ENCODE measurements around the gene PSTPIP2. TPM values are rescaled to one million over a fixed set of nuclear protein-coding genes. Genes with fewer than 3 reads are reported as not detected.
A peak's percentile ranks its signal among the peaks of the same experiment; 100 is the strongest.
"Not testable (repeated sequence)": the region's sequence is repeated elsewhere in the genome, so short reads cannot be mapped to it uniquely, and the experiment has no call there.

Gene PSTPIP2
- total RNA-seq, 4 donors from 2014 or later: 6.5 to 10.7 (median 8.7) TPM

GRCh38 chr18:46097431-46097800 is 25.4 kb upstream of the PSTPIP2 start:
- peak overlapping the region; percentile 29 to 94 (median 86) for H3K27ac ChIP-seq
- 0% methylated on average over 5 to 7 of the region's 8 CpGs for WGBS, 2 donors (ENCODE audit: low coverage in 1 of 2)
- TF ChIP-seq POLR2AphosphoS5 (IDR thresholded peaks at IDR 0.05) (no peak), CTCF (IDR thresholded peaks at IDR 0.05) (no peak), POLR2A (IDR thresholded peaks at IDR 0.05) (no peak), EP300 (IDR thresholded peaks at IDR 0.05) (no peak)
- H3K36me3 ChIP-seq: peaks cover 0 to 25% of the 10 kb centered on the region in 2 donors
- H3K9me3 ChIP-seq: no peaks in the 10 kb centered on the region
- peaks cover 3 to 55% (median 15%) of the 10 kb centered on the region in 3 donors for H3K4me1 ChIP-seq
- no peak for ATAC-seq
- peak overlapping the region; percentile 68 to 75 for H3K4me3 ChIP-seq
- H3K27me3 ChIP-seq: no peaks in the 10 kb centered on the region

- WGBS, 2 donors (ENCODE audit: low coverage in 1 of 2): 12 to 49% methylated on average over 18 to 19 of the region's 22 CpGs
- H3K27ac ChIP-seq: peak overlapping the region; percentile 29 to 94 (median 86)
- H3K4me1 ChIP-seq: peaks cover 3 to 61% (median 15%) of the 10 kb centered on the region in 3 donors
- peak overlapping the region; percentile 68 to 75 for H3K4me3 ChIP-seq
- H3K9me3 ChIP-seq: no peaks in the 10 kb centered on the region
- TF ChIP-seq POLR2A (IDR thresholded peaks at IDR 0.05) (no peak), POLR2AphosphoS5 (IDR thresholded peaks at IDR 0.05) (no peak)
- no peak for ATAC-seq
- peaks cover 0 to 31% of the 10 kb centered on the region in 2 donors for H3K36me3 ChIP-seq
- H3K27me3 ChIP-seq: no peaks in the 10 kb centered on the region
These were observed 24.7 kb upstream of the PSTPIP2 start for GRCh38 chr18:46096651-46097300.

GRCh38 chr18:46095532-46095931 is 23.5 kb upstream of the PSTPIP2 start:
- 93% methylated on average over 10 of the region's 10 CpGs; no CpG with 5 or more reads in 1 of the 2 donors for WGBS, 2 donors (ENCODE audit: low coverage in 1 of 2)
- no peak for ATAC-seq
- H3K27me3 ChIP-seq: no peaks in the 10 kb centered on the region
- peak overlapping the region in 2 of 4 donors; percentile 81 to 94 for H3K27ac ChIP-seq
- H3K4me1 ChIP-seq: peaks cover 3 to 73% (median 15%) of the 10 kb centered on the region in 3 donors
- no peak for TF ChIP-seq EP300 (IDR thresholded peaks at IDR 0.05)
- no peak for TF ChIP-seq CTCF (IDR thresholded peaks at IDR 0.05)
- TF ChIP-seq POLR2A (IDR thresholded peaks at IDR 0.05): no peak
- TF ChIP-seq POLR2AphosphoS5 (IDR thresholded peaks at IDR 0.05): no peak
- no peaks in the 10 kb centered on the region for H3K9me3 ChIP-seq
- H3K4me3 ChIP-seq: no peak overlapping the region
- peaks cover 0 to 43% of the 10 kb centered on the region in 2 donors for H3K36me3 ChIP-seq

- H3K27me3 ChIP-seq, H3K9me3 ChIP-seq, H3K4me3 ChIP-seq, ATAC-seq, H3K27ac ChIP-seq: not testable (repeated sequence)
- 83 to 88% methylated on average over 5 to 8 of the region's 8 CpGs for WGBS, 2 donors (ENCODE audit: low coverage in 1 of 2)
- Histone ChIP-seq H3K36me3 (peaks cover 4 to 100% of the 10 kb centered on the region in 2 donors), H3K4me1 (peaks cover 0 to 35% (median 0%) of the 10 kb centered on the region in 3 donors)
These were observed 16.4 kb upstream of the PSTPIP2 start for GRCh38 chr18:46088501-46088900.

- ATAC-seq: no peak
- peaks cover 5 to 100% of the 10 kb centered on the region in 2 donors for H3K36me3 ChIP-seq
- 73 to 81% methylated on average over 2 of the region's 2 CpGs for WGBS, 2 donors (ENCODE audit: low coverage in 1 of 2)
These were observed 12.4 kb upstream of the PSTPIP2 start for GRCh38 chr18:46084431-46084830.

GRCh38 chr18:46080156-46080555 is 8.1 kb upstream of the PSTPIP2 start:
- no peak for TF ChIP-seq CTCF (IDR thresholded peaks at IDR 0.05)
- ATAC-seq: no peak
- H3K9me3 ChIP-seq: no peaks in the 10 kb centered on the region
- 76 to 89% methylated on average over 1 of the region's 1 CpG for WGBS, 2 donors (ENCODE audit: low coverage in 1 of 2)
- peak overlapping the region in 1 of 4 donors; percentile 4 for H3K27ac ChIP-seq
- H3K36me3 ChIP-seq: peaks cover 2 to 77% of the 10 kb centered on the region in 2 donors
- H3K27me3 ChIP-seq: no peaks in the 10 kb centered on the region
- H3K4me1 ChIP-seq: peaks cover 0 to 7% (median 0%) of the 10 kb centered on the region in 3 donors
- H3K4me3 ChIP-seq: no peak overlapping the region

More at GRCh38 chr18:46084431-46084830, 12.4 kb upstream of the PSTPIP2 start:
- Histone ChIP-seq H3K9me3 (no peaks in the 10 kb centered on the region), H3K27ac (no peak overlapping the region), H3K27me3 (no peaks in the 10 kb centered on the region), H3K4me1 (no peaks in the 10 kb centered on the region), H3K4me3 (no peak overlapping the region)
- no peak for TF ChIP-seq POLR2AphosphoS5 (IDR thresholded peaks at IDR 0.05)

Data from gastroesophageal sphincter (tissue), 4 donors.